OCI-LY7 (cell line): ENCODE results near the gene WNT7B. TPM values are rescaled to one million over a fixed set of nuclear protein-coding genes. Genes with fewer than 3 reads are reported as not detected.

Source experiments
- BruUV-seq: library from RNA; stranded (reverse); fragments of 400-500 nt; replicated peaks from 2 replicates; lab custom pipeline; 2021; lab: Mats Ljungman, UMichigan
- CTCF ChIA-PET: fragments of 300-600 bp; sonication (Branson Sonifier 250); formaldehyde crosslinking; loops from one replicate; lab custom pipeline; 2022; ENCODE audit warnings: antibody characterized with exemption; ENCODE audit not compliant: unreplicated experiment; lab: Charles Lee
- POLR2A ChIA-PET: fragments of 300-600 bp; sonication (Branson Sonifier 250); formaldehyde crosslinking; loops from one replicate; lab custom pipeline; 2022; ENCODE audit warnings: antibody characterized with exemption; lab: Charles Lee
- DNase-seq: peaks from one replicate; pipeline ENCODE4 v3.0.0-alpha.2; 2015; ENCODE audit warnings: low spot score
- H2AFZ ChIP-seq: fragments of 200-600 bp; sonication (generic), shearing (Covaris generic); 2 replicates; pipeline ENCODE4 v1.6.1; 2014; ENCODE audit warnings: mild to moderate bottlenecking, antibody characterized with exemption, low read length, moderate library complexity
- H3K27ac ChIP-seq: fragments of 200-600 bp; sonication (generic); 2 replicates; pipeline ENCODE4 v1.5.1; 2014; ENCODE audit warnings: mixed run types, low read depth, mild to moderate bottlenecking, moderate library complexity, low read length, inconsistent platforms; ENCODE audit not compliant: poor library complexity, severe bottlenecking
- H3K36me3 ChIP-seq: fragments of 200-600 bp; sonication (generic); 2 replicates; pipeline ENCODE4 v1.6.1; 2014; ENCODE audit warnings: mild to moderate bottlenecking, antibody characterized with exemption, low read length, moderate library complexity, mixed read lengths; ENCODE audit not compliant: insufficient read depth
- H3K4me1 ChIP-seq: fragments of 200-600 bp; sonication (generic); 2 replicates; pipeline ENCODE4 v1.5.1; 2014; ENCODE audit warnings: mild to moderate bottlenecking, low read length; ENCODE audit not compliant: insufficient read depth, poor library complexity, severe bottlenecking
- H3K4me2 ChIP-seq: fragments of 200-600 bp; sonication (generic); 2 replicates; pipeline ENCODE4 v1.6.1; 2014; ENCODE audit warnings: mild to moderate bottlenecking, low read length
- H3K4me3 ChIP-seq: fragments of 200-600 bp; sonication (generic); 2 replicates; pipeline ENCODE4 v1.5.1; 2014; ENCODE audit warnings: mild to moderate bottlenecking, low read depth, low read length; ENCODE audit not compliant: poor library complexity, severe bottlenecking
- H3K79me2 ChIP-seq: fragments of 200-600 bp; sonication (generic); 2 replicates; pipeline ENCODE4 v1.6.1; 2016; ENCODE audit warnings: low read depth, mild to moderate bottlenecking, low read length, moderate library complexity, mixed read lengths; ENCODE audit not compliant: insufficient read depth
- H3K9me2 ChIP-seq: fragments of 200-600 bp; sonication (generic); 2 replicates; pipeline ENCODE4 v1.6.1; 2016; ENCODE audit warnings: mild to moderate bottlenecking, low read length, mixed read lengths; ENCODE audit not compliant: insufficient read depth
- H3K9me3 ChIP-seq: fragments of 200-600 bp; sonication (generic); 2 replicates; pipeline ENCODE4 v1.6.1; 2014; ENCODE audit warnings: mild to moderate bottlenecking, mixed run types, low read length, mixed read lengths
- H4K20me1 ChIP-seq: fragments of 200-600 bp; sonication (generic); 2 replicates; pipeline ENCODE4 v1.6.1; 2014; ENCODE audit warnings: mild to moderate bottlenecking, antibody characterized with exemption, low read length, moderate library complexity, mixed read lengths; ENCODE audit not compliant: insufficient read depth
- CTCF ChIP-seq: fragments of 200-600 bp; sonication (generic); conservative IDR thresholded peaks from 2 replicates; pipeline ENCODE4 v1.5.1; 2014; ENCODE audit warnings: mild to moderate bottlenecking, antibody characterized with exemption, low read length, moderate library complexity, mixed read lengths
- EZH2phosphoT487 ChIP-seq: fragments of 200-600 bp; sonication (generic); IDR thresholded peaks from 2 replicates; pipeline ENCODE4 v1.6.1; 2018; ENCODE audit warnings: low read depth, borderline replicate concordance, mild to moderate bottlenecking, mixed run types, antibody characterized with exemption, low read length, moderate library complexity, mixed read lengths
- intact Hi-C: fragments of 100-400 bp; cut with micrococcal nuclease; formaldehyde crosslinking; loops from one replicate; pipeline ENCODE4 v1.10.0; 2022; ENCODE audit not compliant: unreplicated experiment
- total RNA-seq, 2 experiments: library from RNA; depleted of rRNA in 1 of 2; stranded (reverse); fragments of >200 nt in 1 of 2; shearing (Covaris generic) in 1 of 2; gene quantifications; 2 replicates each; pipeline ENCODE4 v1.2.3, GENCODE V29; 2014 to 2022

WNT7B gene
- total RNA-seq, 2 experiments from 2014 or later = not detected

DNA sequence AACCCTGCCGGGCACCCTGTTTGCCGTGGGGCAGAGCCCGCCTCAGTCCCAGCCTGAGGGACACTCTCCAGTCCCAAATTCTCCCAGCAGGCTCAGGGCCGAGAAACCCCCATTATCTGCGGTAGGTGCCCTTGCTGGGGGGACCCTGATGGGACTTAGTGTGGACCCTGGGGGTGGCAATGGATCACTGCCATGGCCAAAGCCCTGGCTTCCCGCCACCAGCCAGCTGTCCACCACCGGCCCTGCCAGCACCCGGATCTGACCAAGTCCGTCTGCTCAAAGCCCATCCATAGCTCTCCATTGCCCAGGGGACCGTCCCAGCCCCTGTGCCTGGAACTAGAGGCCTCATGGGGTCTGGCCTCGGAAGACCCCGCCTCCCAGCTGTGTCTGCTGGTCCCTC lies 24.4 kb downstream of the WNT7B start:
- no peak overlapping the region for H2AFZ ChIP-seq
- H3K79me2 ChIP-seq = no peaks in the 10 kb centered on the region
- intact Hi-C loops = no loop called here
- no peak overlapping the region for H3K4me2 ChIP-seq
- BruUV-seq = no TSS peak
- H3K36me3 ChIP-seq = no peaks in the 10 kb centered on the region
- no peaks in the 10 kb centered on the region for H3K9me3 ChIP-seq
- TF ChIP-seq CTCF (no peak), EZH2phosphoT487 (no peak)
- H3K27ac ChIP-seq = no peak overlapping the region
- no peaks in the 10 kb centered on the region for H3K4me1 ChIP-seq
- no peaks in the 10 kb centered on the region for H3K9me2 ChIP-seq
- ChIA-PET CTCF (interaction anchor here (0.6 kb wide), 1 partner anchor 234 kb away, joined by 7 read pairs; no protein-coding TSS in a partner anchor), POLR2A (no interaction called here)
- DNase-seq = no peak
- no peak overlapping the region for H3K4me3 ChIP-seq
- H4K20me1 ChIP-seq = no peaks in the 10 kb centered on the region

DNA sequence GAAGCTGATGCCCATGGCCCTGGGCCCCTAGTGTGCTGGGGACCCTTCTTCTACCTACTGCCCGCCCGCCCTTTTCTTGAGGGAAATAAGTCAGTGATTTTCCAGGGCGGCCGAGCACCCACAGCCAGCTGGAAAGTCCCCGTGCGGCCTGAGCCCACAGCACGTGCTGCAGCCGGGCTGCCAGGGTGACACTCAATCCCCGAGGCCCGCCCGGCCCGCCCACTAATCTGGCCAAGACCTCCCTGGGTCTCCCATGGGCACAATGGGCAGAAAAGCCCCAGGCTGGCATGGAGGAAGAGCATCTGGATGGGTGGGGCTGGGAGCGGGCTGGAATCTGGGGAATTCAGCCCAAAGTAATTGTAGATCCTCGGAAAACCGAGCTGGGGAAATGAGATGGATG lies 24.8 kb downstream of the WNT7B start:
- CTCF ChIA-PET = no interaction called here
- Histone ChIP-seq H3K36me3 (no peaks in the 10 kb centered on the region), H4K20me1 (no peaks in the 10 kb centered on the region), H3K4me3 (no peak overlapping the region), H2AFZ (no peak overlapping the region), H3K79me2 (no peaks in the 10 kb centered on the region), H3K4me2 (no peak overlapping the region), H3K9me2 (no peaks in the 10 kb centered on the region), H3K27ac (no peak overlapping the region), H3K9me3 (no peaks in the 10 kb centered on the region), H3K4me1 (no peaks in the 10 kb centered on the region)
- no peak for DNase-seq
- no TSS peak for BruUV-seq
- intact Hi-C loops = no loop called here
- TF ChIP-seq EZH2phosphoT487 = no peak
- TF ChIP-seq CTCF = no peak
- POLR2A ChIA-PET = no interaction called here

- TF ChIP-seq EZH2phosphoT487 (no peak), CTCF (no peak)
- Histone ChIP-seq H3K4me1 (no peaks in the 10 kb centered on the region), H3K9me3 (no peaks in the 10 kb centered on the region), H3K4me3 (no peak overlapping the region), H3K27ac (no peak overlapping the region), H3K4me2 (no peak overlapping the region), H3K9me2 (no peaks in the 10 kb centered on the region), H4K20me1 (no peaks in the 10 kb centered on the region), H3K36me3 (no peaks in the 10 kb centered on the region), H3K79me2 (no peaks in the 10 kb centered on the region), H2AFZ (no peak overlapping the region)
- ChIA-PET POLR2A (no interaction called here), CTCF (no interaction called here)
- intact Hi-C loops = no loop called here
- DNase-seq = no peak
- BruUV-seq = no TSS peak
Measured at GRCh38 chr22:45949891-45950290, 27.1 kb downstream of the WNT7B start.
